GM21619 (cell line): ENCODE data around the gene TTC33.

Experiments
- ATAC-seq: cut with Tn5 transposase; IDR thresholded peaks from one replicate; pipeline ENCODE4 v1.9.1; 2021; ENCODE audit not compliant: unreplicated experiment

TTC33 gene

GRCh38 chr5:40524677-40525076 lies 231.1 kb downstream of the TTC33 start:
- ATAC-seq, result no peak

GRCh38 chr5:40521925-40522324 lies 233.8 kb downstream of the TTC33 start:
- no peak for ATAC-seq

- no peak for ATAC-seq
Measured at GRCh38 chr5:40521108-40521785, 234.5 kb downstream of the TTC33 start.

- ATAC-seq, result no peak
Measured at GRCh38 chr5:40518485-40518917, 237.3 kb downstream of the TTC33 start.

GRCh38 chr5:40515476-40515875 lies 240.3 kb downstream of the TTC33 start:
- ATAC-seq, result no peak

GRCh38 chr5:40514976-40515375 lies 240.8 kb downstream of the TTC33 start:
- no peak for ATAC-seq

- ATAC-seq, result no peak
Measured at GRCh38 chr5:40511801-40512200, 244.0 kb downstream of the TTC33 start.

GRCh38 chr5:40507095-40507494 lies 248.7 kb downstream of the TTC33 start:
- ATAC-seq, result no peak

- no peak for ATAC-seq
Measured at GRCh38 chr5:40505031-40505430, 250.7 kb downstream of the TTC33 start.

GRCh38 chr5:40503439-40503838 lies 252.3 kb downstream of the TTC33 start:
- no peak for ATAC-seq

- peak; percentile 68 for ATAC-seq
Measured at GRCh38 chr5:40502736-40503135, 253.0 kb downstream of the TTC33 start.

GRCh38 chr5:40501711-40502444 lies 253.9 kb downstream of the TTC33 start:
- ATAC-seq, result no peak

- no peak for ATAC-seq
Measured at GRCh38 chr5:40499518-40500273, 256.1 kb downstream of the TTC33 start.

- ATAC-seq, result no peak
Measured at GRCh38 chr5:40499007-40499406, 256.8 kb downstream of the TTC33 start.

GRCh38 chr5:40497573-40497972 lies 258.2 kb downstream of the TTC33 start:
- no peak for ATAC-seq

- ATAC-seq, result no peak
Measured at GRCh38 chr5:40495237-40495635, 260.5 kb downstream of the TTC33 start.

GRCh38 chr5:40494631-40495236 lies 261.0 kb downstream of the TTC33 start:
- ATAC-seq, result no peak

- ATAC-seq, result no peak
Measured at GRCh38 chr5:40492056-40492455, 263.7 kb downstream of the TTC33 start.

GRCh38 chr5:40491644-40492043 lies 264.1 kb downstream of the TTC33 start:
- no peak for ATAC-seq

GRCh38 chr5:40490464-40491111 lies 265.2 kb downstream of the TTC33 start:
- ATAC-seq, result peak; percentile 47

GRCh38 chr5:40489421-40489820 lies 266.3 kb downstream of the TTC33 start:
- ATAC-seq, result no peak
